Epithelial cell of proximal tubule (primary cell): ENCODE measurements around the gene RICTOR. TPM values are rescaled to one million over a fixed set of nuclear protein-coding genes. Genes with fewer than 3 reads are reported as not detected.

ENCODE experiments used
- DNase-seq: peaks from one replicate; pipeline ENCODE4 v3.0.0-alpha.2; 2011; ENCODE audit warnings: low read depth
- H3K4me3 ChIP-seq: 2 replicates; pipeline ENCODE4 v1.5.1; 2011; ENCODE audit warnings: low read depth, mild to moderate bottlenecking, low read length
- total RNA-seq: library from RNA; depleted of rRNA; stranded (reverse); fragments of >200 nt; gene quantifications from 2 replicates; pipeline ENCODE4 v1.2.3, GENCODE V29; 2015
- TF ChIP-seq, protein P1 (sequence below): conservative IDR thresholded peaks from 2 replicates; pipeline ENCODE4 v1.5.1; 2012; ENCODE audit warnings: low read depth, mild to moderate bottlenecking, low read length

The RICTOR gene
- total RNA-seq, 1 donor from 2014 or later = 13.8 TPM

- H3K4me3 ChIP-seq = no peak overlapping the region
- DNase-seq = no peak
- TF ChIP-seq, protein P1, sequence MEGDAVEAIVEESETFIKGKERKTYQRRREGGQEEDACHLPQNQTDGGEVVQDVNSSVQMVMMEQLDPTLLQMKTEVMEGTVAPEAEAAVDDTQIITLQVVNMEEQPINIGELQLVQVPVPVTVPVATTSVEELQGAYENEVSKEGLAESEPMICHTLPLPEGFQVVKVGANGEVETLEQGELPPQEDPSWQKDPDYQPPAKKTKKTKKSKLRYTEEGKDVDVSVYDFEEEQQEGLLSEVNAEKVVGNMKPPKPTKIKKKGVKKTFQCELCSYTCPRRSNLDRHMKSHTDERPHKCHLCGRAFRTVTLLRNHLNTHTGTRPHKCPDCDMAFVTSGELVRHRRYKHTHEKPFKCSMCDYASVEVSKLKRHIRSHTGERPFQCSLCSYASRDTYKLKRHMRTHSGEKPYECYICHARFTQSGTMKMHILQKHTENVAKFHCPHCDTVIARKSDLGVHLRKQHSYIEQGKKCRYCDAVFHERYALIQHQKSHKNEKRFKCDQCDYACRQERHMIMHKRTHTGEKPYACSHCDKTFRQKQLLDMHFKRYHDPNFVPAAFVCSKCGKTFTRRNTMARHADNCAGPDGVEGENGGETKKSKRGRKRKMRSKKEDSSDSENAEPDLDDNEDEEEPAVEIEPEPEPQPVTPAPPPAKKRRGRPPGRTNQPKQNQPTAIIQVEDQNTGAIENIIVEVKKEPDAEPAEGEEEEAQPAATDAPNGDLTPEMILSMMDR = no peak
Measured at GRCh38 chr5:38905516-38905915, 168.7 kb downstream of the RICTOR start.

DNA sequence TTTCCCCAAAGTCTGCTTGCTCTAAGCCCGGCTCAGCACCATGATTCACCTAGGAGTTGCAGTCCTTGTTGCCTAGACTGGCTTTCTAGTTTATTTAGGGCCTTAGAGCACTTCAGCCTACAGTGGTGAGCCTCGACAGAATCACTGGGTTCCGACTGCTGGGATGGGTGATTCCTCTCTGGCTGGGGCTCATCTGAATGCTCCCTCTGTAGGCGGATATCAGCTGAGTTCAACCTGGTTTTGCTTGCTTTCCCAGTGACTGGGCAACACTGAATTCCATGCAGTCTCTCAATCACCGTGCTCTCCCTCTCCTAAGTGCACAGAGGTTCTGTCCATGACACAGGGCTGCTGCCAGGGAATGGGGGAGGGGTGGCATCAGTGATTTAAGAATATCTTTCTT, 174.3 kb downstream of the RICTOR start:
- H3K4me3 ChIP-seq = no peak overlapping the region
- no peak for DNase-seq
- TF ChIP-seq, protein P1 = no peak

DNA sequence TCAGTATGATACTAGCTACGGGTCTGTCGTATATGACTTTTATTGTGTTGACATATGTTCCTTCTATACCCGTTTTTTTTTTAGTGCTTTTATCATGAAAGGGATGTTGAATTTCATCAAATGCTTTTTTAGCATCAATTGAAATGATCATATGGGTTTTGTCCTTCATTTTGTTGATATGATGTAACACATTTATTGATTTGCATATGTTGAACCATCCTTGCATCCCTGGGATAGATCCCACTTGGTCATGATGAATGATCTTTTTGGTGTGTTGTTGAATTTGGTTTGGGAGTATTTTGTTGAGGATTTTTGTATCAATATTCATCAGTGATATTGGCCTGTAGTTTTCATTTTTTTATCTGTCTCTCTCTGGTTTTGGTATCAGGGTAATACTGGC, 177.4 kb downstream of the RICTOR start:
- DNase-seq = no peak
- TF ChIP-seq, protein P1 = no peak
- no peak overlapping the region for H3K4me3 ChIP-seq

DNA sequence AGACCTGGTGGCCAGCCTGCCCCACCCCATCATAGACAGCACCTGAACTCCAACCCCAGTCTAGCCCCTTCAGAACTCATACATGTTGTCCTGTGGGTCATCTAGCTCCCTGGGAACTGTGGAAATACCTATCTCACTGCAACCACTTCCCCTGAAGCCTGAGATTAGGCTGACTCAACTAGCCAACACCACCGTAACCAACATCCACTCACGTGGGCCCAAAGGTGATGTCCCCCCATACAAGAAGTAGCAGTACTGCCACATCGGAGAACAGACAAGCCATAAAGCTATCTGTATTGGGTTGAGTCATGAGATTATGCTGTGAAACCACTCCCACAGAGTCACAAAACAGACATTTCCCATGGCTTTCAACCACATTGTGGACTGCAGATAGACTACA, 181.8 kb downstream of the RICTOR start:
- TF ChIP-seq, protein P1 = no peak
- DNase-seq = no peak
- no peak overlapping the region for H3K4me3 ChIP-seq

DNA sequence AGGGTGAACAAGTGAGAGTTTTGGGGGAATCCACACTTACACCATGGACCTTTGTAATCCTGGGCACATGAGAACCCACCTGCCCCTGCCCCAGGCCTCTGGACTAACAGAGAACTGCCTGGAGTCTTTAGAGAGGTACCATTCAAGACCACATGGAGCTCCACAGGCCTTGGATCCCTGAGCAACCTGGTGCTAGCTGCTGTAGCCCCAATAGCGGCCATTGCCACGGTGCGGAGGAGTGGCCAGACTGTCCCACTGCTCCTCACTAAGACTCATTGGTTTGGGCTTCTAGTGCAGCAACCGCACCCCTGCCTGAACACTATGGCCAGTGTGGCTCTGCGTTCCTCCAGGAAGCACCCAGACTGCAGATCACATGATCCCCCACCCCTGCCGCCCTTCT, 182.6 kb downstream of the RICTOR start:
- TF ChIP-seq, protein P1 = no peak
- H3K4me3 ChIP-seq = no peak overlapping the region
- DNase-seq = no peak

- TF ChIP-seq, protein P1 = no peak
- no peak for DNase-seq
- no peak overlapping the region for H3K4me3 ChIP-seq
Measured at GRCh38 chr5:38889424-38889823, 184.8 kb downstream of the RICTOR start.

GRCh38 chr5:38888041-38888440, 186.2 kb downstream of the RICTOR start:
- H3K4me3 ChIP-seq = no peak overlapping the region
- no peak for DNase-seq
- TF ChIP-seq, protein P1 = no peak
